HL-60 (cell line): Measurements from ENCODE around the gene BRICD5.

Experiments
- CTCF ChIP-seq: IDR thresholded peaks from one replicate; pipeline ENCODE4 v1.5.1; 2011; ENCODE audit warnings: low read length, control low read depth, inconsistent platforms; ENCODE audit not compliant: insufficient read depth
- POLR2AphosphoS5 ChIP-seq: IDR thresholded peaks from 2 replicates; pipeline ENCODE4 v1.6.1; 2012; ENCODE audit warnings: low read depth
- REST ChIP-seq: IDR thresholded peaks from 2 replicates; pipeline ENCODE4 v1.6.1; 2012; ENCODE audit warnings: low read depth; ENCODE audit not compliant: insufficient replicate concordance
- SPI1 ChIP-seq: IDR thresholded peaks from 2 replicates; pipeline ENCODE4 v1.6.1; 2012; ENCODE audit warnings: low read depth, mild to moderate bottlenecking, borderline replicate concordance

DNA sequence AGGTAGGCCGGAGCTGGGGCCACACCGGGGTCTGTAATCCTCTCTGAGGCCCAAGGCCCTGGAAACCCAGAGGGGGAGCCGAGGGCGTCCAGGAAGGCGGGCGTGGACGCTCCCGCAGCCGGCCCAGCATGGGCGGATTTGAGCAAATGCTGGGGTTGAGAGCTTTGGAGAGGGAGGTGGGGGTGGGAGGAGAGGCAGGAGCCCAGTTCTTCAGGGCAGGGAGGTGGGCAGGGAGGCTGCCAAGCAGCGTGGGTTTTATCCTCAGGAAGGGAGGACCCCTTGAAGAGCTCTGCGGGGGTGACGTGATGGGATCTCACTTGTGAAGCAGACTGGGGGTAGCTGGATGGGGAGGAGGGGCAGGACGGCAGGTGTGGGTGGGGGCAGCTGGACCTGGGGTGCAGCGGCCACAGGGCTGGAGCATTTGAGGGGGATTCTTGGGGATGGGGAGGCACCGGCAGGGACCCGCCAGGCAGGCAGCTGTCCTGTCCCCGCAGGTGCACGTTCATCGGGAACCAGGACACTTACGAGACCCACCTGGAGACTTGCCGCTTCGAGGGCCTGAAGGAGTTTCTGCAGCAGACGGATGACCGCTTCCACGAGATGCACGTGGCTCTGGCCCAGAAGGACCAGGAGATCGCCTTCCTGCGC is 37.9 kb downstream of the BRICD5 start:
- TF ChIP-seq CTCF (no peak), REST (no peak), POLR2AphosphoS5 (no peak), SPI1 (no peak)
